Thoracic aorta (tissue), 2 donors: Measurements from ENCODE around the gene ALOX5. TPM values are rescaled to one million over a fixed set of nuclear protein-coding genes. Genes with fewer than 3 reads are reported as not detected.

Experiments
- ATAC-seq: fragments of 150-250 bp; one replicate; pipeline ENCODE4 v1.8.0; 2017; ENCODE audit warnings: low read depth; ENCODE audit not compliant: insufficient number of reproducible peaks, low FRiP score
- DNase-seq: peaks from one replicate; pipeline ENCODE4 v3.0.0-alpha.2; 2020; ENCODE audit warnings: low spot score
- H3K27ac ChIP-seq, 2 donors: fragments of 200-600 bp; sonication (generic); 1 replicate in 1 of 2; 2 replicates in 1 of 2; pipeline ENCODE4 v1.5.1; 2016; ENCODE audit warnings: mild to moderate bottlenecking in 2 of 2, moderate library complexity in 2 of 2
- H3K27me3 ChIP-seq: fragments of 200-600 bp; sonication (generic); replicated peaks from 2 replicates; pipeline ENCODE4 v1.6.0; 2016; ENCODE audit warnings: mild to moderate bottlenecking; ENCODE audit not compliant: insufficient read depth
- H3K36me3 ChIP-seq: fragments of 200-600 bp; sonication (generic); one replicate; pipeline ENCODE4 v1.5.1; 2016
- H3K4me1 ChIP-seq, 2 donors: fragments of 200-600 bp; sonication (generic); 1 replicate in 1 of 2; 2 replicates in 1 of 2; pipeline versions ENCODE4 v1.5.1 to v1.6.0; 2016; ENCODE audit warnings: low read depth in 2 of 2, mild to moderate bottlenecking in 1 of 2; ENCODE audit not compliant: control insufficient read depth in 1 of 2
- H3K4me3 ChIP-seq: fragments of 200-600 bp; sonication (generic); 2 replicates; pipeline ENCODE4 v1.5.1; 2016; ENCODE audit warnings: mild to moderate bottlenecking
- H3K9me3 ChIP-seq: fragments of 200-600 bp; sonication (generic); 2 replicates; pipeline ENCODE4 v1.5.1; 2016
- CTCF ChIP-seq: fragments of 200-600 bp; sonication (generic); IDR thresholded peaks from one replicate; pipeline ENCODE4 v1.5.1; 2019; ENCODE audit warnings: antibody characterized with exemption
- total RNA-seq, 2 donors: library from RNA; depleted of rRNA; stranded (reverse); fragments of >200 nt; gene quantifications; one replicate each; pipeline versions ENCODE4 v1.1.0 to v1.2.3, GENCODE V29; 2016

Gene ALOX5
- total RNA-seq, 2 donors from 2014 or later = 64.1 to 69.7 TPM

GRCh38 chr10:45377858-45378257 is 3.8 kb downstream of the ALOX5 start:
- ATAC-seq = no peak
- no peaks in the 10 kb centered on the region for H3K36me3 ChIP-seq
- peaks cover 8 to 12% of the 10 kb centered on the region in 2 donors for H3K4me1 ChIP-seq
- H3K9me3 ChIP-seq = no peaks in the 10 kb centered on the region
- TF ChIP-seq CTCF = no peak
- no peaks in the 10 kb centered on the region for H3K27me3 ChIP-seq
- no peak overlapping the region for H3K4me3 ChIP-seq
- DNase-seq = no peak
- H3K27ac ChIP-seq = no peak overlapping the region

- TF ChIP-seq CTCF = no peak
Measured at GRCh38 chr10:45378914-45379726, 5.1 kb downstream of the ALOX5 start.

GRCh38 chr10:45379891-45380540 is 6.0 kb downstream of the ALOX5 start:
- no peak for TF ChIP-seq CTCF
- Histone ChIP-seq H3K36me3 (no peaks in the 10 kb centered on the region), H3K4me1 (no peaks in the 10 kb centered on the region), H3K4me3 (no peak overlapping the region), H3K9me3 (no peaks in the 10 kb centered on the region), H3K27me3 (no peaks in the 10 kb centered on the region), H3K27ac (peak overlapping the region in 1 of 2 donors; percentile 43)
- DNase-seq (no peak), ATAC-seq (no peak)

More at GRCh38 chr10:45378914-45379726, 5.1 kb downstream of the ALOX5 start:
- Histone ChIP-seq H3K36me3 (no peaks in the 10 kb centered on the region), H3K27me3 (no peaks in the 10 kb centered on the region), H3K4me1 (peaks cover 5 to 7% of the 10 kb centered on the region in 2 donors), H3K9me3 (no peaks in the 10 kb centered on the region), H3K4me3 (no peak overlapping the region), H3K27ac (peak overlapping the region in 1 of 2 donors; percentile 23)
- ATAC-seq (no peak), DNase-seq (no peak)

- Histone ChIP-seq H3K4me1 (no peaks in the 10 kb centered on the region), H3K27me3 (no peaks in the 10 kb centered on the region), H3K36me3 (no peaks in the 10 kb centered on the region), H3K27ac (peak overlapping the region in 1 of 2 donors; percentile 43), H3K9me3 (no peaks in the 10 kb centered on the region), H3K4me3 (no peak overlapping the region)
- TF ChIP-seq CTCF = no peak
- ATAC-seq = no peak
- no peak for DNase-seq
Measured at GRCh38 chr10:45380903-45381620, 7.0 kb downstream of the ALOX5 start.

DNA sequence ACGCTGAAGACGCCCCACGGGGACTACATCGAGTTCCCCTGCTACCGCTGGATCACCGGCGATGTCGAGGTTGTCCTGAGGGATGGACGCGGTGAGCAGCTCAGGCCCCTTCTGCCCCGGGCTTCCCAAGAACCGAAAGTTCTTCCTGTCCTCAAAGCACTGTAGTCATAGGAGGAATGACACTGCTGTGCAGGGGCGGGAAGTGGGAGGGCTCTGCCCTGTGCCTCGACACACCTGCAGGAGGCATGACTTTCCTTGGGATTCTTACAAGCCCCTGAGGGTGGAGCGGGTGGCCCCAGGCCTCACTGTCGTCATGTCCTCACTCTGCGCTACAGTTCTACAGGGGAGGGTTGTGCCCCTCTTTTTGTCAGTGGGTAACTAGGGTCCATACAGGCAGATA is 8.6 kb downstream of the ALOX5 start:
- TF ChIP-seq CTCF = no peak
- ATAC-seq (no peak), DNase-seq (no peak)
- H3K27me3 ChIP-seq = no peaks in the 10 kb centered on the region
- H3K4me1 ChIP-seq = no peaks in the 10 kb centered on the region
- H3K9me3 ChIP-seq = no peaks in the 10 kb centered on the region
- H3K36me3 ChIP-seq = no peaks in the 10 kb centered on the region
- H3K27ac ChIP-seq = no peak overlapping the region
- no peak overlapping the region for H3K4me3 ChIP-seq
